ENCODE data around the gene RNASE12.
"Not testable (repeated sequence)": the region's sequence is repeated elsewhere in the genome, so short reads cannot be mapped to it uniquely, and the experiment has no call there.

The RNASE12 gene

DNA sequence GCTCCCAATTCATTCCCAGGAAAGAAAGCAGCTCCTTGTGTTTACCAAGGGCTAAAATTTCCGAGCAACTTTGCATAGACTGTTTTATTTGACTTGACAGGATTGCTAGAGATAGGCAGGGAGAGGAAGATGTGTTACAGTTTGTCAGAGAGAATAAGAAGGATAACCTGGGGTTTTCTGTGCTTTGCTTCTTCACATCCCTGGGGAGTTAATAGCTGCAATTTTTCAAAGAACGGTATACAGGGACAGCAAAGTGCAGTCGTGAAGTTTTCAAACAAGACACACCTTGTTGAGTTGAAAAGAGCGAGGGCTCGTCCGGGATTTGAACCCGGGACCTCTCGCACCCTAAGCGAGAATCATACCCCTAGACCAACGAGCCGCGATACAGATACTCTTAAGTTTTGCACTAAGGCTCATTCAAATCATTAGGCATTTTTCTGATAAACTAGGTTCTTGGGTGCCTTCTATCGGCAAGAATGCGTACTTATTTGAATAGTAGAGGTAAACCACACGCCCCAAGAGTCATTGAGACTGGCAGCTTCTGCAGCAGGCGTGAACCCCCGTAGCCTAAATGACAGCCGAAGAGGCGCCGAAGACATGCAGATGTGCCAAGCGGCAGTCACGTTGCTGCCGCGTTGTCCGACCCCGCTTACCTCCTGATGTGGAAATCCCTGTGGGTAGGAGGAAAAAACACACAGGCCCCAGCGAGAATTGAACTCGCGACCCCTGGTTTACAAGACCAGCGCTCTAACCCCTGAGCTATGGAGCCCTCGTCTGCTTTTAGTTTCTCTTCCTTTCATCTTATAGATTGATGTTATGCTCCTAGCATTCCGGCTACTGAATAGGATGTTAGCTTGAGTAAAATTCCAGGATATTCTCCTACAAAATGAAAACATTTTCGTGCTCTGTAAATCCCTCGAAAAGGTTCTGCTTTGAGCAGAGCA, 22.2 kb upstream of the RNASE12 start:
- peak; percentile 96 for DNase-seq (ENCODE audit: low spot score)

DNA sequence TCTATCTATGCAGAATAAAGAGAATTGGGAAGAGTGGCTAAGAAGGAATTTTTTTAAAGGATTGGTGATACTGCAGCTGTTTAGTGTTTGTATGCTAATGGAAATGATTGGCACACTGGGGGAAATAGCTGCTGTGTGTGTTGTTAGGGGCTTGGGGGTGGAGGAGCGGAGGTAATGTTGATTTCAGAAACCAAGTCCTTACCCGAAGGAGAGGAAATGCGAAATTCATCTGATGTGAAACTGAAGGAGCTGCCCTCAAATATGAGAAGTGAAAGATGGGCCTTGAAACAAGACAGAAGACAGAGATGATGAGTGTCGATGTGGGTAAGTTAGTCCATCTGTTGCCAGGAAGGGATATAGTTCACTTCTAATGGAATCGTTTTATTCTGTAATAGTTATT, 21.2 kb upstream of the RNASE12 start:
- DNase-seq (ENCODE audit: low spot score): no peak

DNA sequence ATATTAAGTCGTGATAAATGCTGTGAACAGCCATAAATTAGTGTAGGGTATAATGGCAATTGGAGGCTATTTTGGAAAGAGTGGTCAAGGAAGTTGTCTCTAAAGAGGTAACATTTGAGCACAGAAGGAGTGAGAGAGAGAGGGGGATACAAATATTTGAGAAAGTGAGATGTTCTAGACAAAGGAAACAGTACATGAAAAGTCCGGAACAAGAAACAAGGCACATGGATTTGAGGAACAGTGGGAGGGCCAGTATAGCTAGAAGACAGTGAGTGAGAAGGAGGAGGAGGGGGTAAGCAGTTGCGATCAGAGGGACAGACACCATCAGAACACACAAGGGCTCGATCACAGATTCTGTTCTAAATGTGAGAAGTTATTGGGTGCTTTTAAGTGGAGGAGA, 20.1 kb upstream of the RNASE12 start:
- DNase-seq (ENCODE audit: low spot score): no peak

DNA sequence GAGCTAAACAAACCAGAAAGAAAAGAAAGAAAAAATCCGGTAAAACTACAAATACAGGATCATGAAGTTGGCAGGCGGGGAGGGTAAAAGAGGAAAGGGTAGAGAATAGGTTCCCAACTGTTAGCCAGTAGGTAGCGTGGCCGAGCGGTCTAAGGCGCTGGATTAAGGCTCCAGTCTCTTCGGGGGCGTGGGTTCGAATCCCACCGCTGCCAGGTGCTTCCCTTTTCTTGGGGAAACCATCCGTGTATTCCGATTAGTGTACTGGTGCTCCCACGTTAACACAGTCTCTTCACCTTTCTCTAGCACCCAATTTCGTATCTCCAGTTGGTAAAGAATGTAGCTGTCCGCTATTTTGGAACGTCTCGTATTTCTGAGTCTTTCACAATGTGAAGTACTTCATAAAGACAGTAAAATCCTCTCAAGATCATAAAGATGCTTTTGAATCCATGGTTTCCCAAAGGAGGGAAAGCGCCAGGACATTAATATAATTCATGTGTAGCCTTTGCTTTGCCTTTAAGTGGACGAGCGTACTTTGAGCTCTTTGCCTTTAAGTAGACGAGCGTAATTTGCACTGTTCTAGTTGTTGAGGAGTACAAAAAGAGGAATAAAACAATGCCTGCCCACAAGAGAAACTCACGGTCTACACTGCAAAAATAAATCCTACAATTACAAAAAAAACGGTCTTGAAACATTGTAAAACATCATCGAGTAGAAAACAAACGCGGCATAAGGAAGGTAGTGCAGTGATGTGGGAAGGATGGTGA, 19.0 kb upstream of the RNASE12 start:
- peak; percentile 74 for DNase-seq (ENCODE audit: low spot score)

DNA sequence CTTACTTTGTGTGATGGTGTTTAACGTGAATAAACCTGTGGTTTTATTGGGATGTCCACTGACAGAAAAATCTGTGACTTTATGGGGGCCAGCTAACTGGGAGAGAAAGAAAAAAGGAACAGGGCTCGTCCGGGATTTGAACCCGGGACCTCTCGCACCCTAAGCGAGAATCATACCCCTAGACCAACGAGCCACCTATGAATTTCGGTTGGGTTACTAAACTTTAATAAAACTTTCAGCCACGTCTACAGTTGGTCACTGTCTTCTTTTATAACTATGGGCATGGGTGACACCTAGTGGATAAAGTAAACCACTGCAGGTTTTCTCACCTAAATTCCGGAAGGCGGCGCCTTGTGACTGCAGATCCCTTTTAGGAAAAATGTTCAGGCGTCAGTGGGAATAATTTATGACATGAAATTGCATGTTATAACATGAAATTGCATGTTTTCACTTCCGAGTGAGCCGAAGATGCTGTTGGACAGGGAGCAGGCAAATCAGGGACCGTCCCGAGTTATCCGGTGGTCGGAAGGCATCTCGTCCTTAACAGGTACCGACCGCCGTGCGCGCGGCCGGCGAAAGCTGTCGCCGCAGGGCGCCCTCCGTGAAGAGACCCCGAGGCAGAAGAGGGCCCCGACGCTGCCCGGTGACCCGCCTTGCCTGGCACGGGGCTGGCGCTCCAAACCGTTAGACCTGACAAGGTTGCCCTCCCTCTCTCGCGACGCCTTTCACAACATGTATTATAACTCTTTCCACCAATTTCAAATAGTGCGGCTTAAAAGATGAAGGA, 18.2 kb upstream of the RNASE12 start:
- peak; percentile 92 for DNase-seq (ENCODE audit: low spot score)

DNA sequence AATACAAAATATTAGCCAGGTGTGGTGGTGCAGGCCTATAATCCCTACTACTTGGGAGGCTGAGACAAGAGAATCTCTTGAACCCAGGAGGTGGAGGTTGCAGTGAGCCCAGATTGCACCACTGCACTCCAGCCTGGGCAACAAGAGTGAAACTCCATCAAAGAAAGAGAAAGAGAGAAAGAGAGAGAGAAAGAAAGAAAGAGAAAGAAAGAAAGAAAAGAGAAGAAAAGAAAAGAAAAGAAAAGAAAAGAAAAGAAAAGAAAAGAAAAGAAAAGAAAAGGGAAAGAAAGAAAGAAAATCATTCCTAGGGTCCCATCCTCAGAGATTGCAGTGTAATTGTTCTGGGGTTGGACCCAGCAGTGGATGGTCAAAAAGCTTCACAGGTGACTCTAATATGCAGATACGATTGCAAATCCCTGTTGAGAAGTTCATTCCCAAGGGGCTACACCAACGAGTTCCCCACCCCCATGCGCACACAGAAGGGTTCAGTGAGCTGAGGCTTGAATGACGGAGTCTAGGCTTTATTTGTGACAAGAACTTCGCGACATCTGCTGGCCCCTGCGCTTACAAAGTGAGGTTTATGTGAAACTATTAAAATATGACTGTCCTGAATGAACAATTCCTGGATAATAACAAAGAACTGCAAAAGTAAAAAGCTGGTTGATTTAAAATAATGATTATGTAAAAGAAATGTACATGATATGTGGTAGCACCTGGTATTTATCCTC, 17.4 kb upstream of the RNASE12 start:
- no peak for DNase-seq (ENCODE audit: low spot score)

DNA sequence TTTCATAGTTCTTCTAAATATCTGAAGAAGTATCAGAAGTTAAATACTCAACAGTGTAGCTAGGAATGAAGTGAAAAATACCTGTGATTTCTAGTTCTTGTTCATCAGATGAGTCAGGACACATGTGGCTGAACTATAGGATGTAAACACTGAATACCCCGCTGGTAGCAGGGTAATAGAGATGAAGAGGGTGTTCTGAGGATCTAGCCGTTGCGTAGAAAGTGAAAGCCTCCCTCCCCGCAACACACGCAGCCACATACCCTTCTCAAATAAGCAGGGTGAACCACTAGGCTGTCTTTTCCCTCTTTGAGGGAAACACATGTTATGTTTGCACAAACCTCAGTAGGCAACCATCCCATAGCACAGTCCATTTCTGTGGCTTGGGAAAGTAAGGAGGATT, 16.4 kb upstream of the RNASE12 start:
- no peak for DNase-seq (ENCODE audit: low spot score)

DNA sequence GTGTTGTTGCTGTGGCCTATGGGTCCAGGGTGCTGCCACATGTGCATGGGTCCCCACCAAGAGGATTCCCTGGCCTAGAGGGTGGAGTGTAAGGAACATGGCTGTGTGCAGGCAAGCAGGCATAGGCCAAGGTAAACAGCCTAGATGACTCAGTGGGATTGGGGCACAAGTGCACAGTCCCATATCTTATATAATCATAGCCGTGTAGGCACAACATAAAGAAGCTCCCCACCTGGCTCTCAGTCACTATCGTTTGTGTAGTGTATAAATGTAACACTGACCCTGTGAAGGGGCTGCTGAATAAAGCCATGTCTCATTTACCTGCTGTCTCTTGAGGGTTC, 15.7 kb upstream of the RNASE12 start:
- DNase-seq (ENCODE audit: low spot score): no peak

DNA sequence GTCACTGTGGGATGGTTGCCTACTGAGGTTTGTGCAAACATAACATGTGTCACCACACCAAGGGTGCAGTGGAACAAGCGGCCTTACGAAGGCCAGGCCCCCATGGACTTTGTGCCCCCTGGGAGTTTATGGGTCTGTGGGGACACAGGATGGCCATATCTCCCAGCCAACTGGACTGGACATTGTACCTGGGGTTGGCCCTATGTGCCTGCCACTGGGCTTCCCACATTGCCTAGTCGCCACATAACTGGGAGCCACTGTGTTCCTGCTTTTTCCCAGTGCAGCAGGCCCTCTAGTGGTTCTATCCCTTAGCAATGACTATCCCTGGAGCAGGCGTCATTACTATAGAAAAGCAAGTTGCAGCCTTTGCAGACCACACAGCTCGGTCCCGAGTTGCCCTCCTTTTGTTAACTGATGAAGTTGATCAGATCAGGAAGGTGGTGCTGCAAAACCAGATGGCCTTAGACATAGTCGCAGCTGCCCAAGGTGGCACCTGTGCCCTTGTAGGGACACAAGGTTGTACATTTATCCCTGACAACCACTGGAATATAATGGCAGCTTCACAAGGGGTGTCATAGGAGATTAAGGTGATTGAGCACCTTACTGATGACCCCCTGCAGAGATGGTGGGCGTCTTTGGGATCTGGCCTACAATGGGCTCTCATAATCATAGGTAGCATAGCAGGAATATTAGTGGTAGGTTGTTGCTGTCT, 15.2 kb upstream of the RNASE12 start:
- peak; percentile 55 for DNase-seq (ENCODE audit: low spot score)

DNA sequence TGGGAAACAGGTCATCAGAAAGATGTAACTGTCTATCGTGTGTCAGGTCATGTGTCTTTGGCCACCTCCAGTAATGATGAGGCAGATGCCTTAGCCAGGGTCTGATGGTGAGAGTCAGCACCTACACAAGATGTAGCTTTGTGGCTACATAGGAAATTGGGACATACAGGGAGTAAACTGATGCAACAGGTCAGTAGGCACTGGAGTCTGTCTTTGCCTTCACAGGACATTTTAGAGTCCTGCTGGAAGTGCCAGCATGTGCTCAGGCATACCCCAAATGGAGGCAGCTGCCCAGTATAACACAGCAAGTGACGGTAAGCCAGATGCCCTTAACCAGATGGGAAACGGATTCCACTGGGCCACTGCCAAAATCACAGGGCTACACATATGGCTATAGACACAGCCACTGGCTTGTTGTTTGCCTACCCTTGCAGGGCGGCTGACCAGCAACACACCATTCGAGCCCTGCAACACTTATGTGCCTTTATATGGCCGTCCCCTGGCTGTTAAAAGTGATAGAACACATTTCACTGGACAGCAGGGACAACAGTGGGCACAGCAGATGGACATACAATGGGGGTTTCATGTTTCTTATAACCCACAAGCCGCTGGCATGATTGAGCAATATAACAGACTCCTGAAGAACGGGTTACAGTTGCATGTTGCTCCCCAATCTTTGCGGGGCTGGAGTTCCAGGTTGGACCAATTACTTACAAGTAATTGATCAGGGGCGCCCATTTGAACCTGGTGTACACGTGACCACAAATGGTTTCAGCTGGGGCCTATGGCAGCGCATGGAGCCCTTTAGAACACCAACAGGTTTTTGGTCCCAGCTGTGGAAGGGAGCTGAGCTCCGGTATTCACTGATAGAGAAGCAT, 12.9 kb upstream of the RNASE12 start:
- no peak for DNase-seq (ENCODE audit: low spot score)

DNA sequence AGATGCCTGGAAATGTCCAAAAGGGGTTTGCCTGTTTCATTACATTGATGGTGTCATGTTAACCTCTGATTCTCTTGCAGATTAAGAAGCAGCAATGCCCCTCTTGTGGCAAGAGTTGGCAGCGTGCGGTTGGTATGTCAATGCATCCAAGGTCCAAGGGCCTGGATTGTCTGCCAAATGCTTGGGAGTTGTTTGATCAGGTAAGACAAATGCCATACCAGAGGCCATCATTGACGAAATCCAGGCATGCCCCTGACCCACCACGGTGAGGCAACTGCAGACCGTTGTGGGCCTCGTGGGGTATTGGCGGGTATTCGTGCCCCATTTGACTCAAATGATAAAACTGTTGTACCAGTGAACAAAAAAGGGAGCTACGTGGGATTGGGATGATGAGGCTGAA, 11.4 kb upstream of the RNASE12 start:
- DNase-seq (ENCODE audit: low spot score): no peak

DNA sequence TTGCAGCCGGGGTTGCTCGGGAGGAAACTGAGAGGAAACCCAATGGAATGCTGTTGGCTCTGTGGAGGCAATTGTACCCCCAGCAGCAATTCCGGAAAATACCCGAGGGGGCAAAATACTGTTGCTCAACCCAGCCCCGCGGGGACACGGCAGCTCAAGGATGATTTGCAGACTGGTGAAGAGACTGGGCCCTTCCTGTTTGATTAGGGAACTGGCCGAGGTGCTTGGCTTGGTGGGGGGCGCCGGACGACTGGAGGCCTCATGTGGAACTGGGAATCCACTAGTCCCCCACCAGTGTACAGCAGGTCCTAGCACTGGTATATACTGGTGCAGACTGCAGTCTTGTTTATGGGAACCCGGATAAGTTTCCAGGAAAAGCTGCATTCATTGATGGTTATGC, 10.3 kb upstream of the RNASE12 start:
- DNase-seq (ENCODE audit: low spot score): no peak

DNA sequence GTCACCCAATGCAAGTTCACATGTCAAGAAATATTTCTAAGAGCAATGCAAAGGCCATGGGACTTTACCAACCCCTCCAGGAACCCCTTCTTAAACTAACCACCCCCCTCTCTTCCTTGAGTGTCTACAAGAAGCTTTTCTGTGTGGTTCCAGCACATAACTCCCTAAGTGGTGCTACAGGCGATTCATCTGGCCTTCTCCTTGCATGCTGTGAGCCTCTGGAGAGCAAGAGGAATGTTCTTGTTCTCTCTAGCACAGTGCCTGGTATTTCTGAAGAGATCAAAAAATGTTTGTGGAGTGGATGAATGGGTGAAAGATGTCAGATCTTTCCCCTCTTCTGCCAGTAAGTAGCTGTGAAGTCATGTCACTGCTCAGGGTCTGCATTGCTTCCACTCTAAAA, 5.9 kb upstream of the RNASE12 start:
- no peak for DNase-seq (ENCODE audit: low spot score)

DNA sequence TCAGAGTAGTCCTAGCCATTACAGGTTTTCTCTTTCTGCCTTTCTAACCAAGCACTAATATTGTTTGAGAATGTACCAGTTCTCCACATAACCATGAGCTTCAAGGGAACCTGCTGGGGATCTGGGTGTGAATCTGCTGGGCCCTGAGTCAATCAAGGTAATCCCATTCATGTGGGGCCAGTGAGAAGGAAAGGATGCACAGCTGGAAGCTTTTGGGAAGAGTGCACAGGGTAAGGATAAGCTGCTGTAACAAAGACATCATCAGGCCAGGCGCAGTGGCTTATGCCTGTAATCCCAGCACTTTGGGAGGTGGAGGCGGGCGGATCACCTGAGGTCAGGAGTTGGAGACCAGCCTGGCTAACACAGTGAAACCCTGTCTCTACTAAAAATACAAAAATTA, 4.5 kb upstream of the RNASE12 start:
- not testable (repeated sequence) for DNase-seq (ENCODE audit: low spot score)

DNA sequence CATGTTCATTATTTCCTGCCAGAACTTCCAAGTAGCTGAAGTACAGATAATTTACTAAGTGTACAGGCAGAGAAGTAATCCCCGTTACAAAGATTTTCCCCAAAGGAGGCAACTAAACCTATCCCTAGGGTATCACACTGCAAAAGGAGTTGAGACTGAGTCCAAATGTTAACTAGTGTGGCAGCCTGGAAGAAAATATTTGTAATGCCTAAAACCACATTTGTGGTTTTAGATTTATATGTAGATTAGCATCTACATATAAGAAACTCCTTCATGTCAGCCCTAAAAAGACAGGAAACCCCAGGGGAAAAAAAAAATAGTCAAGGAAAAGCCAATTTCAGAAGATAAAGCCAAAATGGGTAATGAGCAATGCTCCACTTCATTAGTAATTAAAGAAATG, 1.4 kb upstream of the RNASE12 start:
- no peak for DNase-seq (ENCODE audit: low spot score)

DNA sequence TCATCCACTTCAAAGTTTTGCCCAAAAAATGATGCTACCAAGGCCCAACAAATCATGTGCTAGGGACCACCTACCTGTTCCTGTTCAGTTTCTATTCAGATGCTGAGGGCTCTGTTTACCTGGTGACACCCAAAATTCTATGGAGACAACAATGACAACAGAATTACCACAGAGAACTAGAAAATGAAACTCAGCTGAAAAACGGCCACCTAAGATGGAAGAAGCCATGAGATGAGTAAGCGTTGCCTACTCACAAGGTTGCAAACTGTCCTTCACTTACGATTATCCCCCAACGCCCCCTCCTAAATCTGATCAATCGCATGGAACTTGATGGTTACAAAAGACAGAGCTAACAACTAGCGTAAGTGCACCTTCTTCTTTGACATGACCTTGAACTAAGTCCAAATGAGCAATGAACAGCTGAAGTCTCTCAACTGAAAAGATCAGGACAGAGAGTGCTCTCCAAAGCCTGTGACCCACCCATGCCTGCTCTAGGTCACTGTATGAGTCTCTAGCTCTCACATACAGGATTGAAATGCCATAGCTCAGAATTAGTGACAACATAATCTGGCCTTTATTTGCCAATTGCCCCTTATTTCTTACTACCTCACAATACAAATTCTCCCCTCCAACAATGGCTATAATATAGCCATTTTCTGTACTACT, 3.6 kb downstream of the RNASE12 start, which contains the start of gene RNASE11:
TSS of gene RNASE11 (minus strand) at position 513 of the 666 bp plus-strand sequence.
- no peak for DNase-seq (ENCODE audit: low spot score)

DNA sequence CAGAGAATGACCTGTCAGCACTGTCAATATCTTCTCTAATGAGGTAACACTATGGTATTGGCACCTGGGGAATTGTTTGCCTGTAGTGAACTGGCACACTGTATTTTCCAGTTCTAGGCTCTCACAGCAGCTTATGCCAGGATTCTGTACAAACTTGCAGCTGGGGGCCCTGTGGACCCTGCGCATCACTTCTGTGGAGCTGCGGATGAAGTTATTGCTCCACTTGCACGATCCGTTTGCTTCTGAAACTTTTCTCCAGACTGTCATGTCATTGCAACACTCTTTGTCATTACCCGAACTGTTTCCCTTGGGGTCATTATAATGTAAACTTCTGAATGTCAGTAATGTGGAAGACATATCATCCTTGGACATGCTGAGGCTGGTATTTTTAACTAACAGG, 7.3 kb downstream of the RNASE12 start:
- DNase-seq (ENCODE audit: low spot score): no peak

DNA sequence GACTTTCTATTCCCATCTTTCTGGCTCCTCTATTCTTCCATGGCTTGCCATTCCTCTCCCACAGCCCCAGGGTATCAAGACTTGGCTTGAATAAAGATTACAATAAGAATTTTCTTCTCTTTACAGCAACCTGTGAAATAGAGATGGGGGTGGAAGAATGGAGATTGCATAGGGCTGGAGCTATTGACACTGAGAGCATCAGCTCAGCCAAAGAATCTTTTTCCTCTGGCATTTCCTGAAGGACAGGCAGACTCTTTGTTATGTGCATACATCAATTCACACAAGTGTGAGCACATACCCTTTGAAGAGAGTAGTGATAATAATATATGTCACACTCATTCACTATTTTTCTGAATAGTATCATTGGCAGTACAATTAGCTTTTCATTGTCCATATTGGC, 8.0 kb downstream of the RNASE12 start:
- no peak for DNase-seq (ENCODE audit: low spot score)

DNA sequence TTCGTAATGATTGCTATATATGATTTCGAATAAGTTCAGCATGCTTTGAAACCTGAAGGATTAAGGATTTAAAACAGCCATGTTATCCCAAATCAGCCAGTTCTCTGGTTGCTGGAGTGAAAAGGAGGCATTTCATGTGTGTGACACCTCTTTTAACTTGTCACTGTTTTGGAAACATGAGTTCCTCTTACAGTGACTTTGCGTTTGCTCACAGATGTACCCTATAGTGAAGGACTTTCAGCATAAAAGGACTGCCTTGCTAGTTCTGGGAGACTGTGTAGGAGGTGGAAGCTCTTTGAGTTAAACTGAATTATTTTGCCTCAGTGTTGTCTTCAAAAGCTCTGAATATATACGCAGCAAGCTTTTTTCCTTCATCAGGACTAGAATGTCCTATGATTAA, 10.9 kb downstream of the RNASE12 start:
- no peak for DNase-seq (ENCODE audit: low spot score)
